ENCODE measurements around the gene PTPN23. TPM values are rescaled to one million over a fixed set of nuclear protein-coding genes. Genes with fewer than 3 reads are reported as not detected.

Gene PTPN23
- total RNA-seq, 1 donor: 14.3 TPM

GRCh38 chr3:47408839-47409229 lies 28.0 kb downstream of the PTPN23 start:
- no peak for TF ChIP-seq CTCF (IDR thresholded peaks at IDR 0.05; ENCODE audit: insufficient read depth, low read length)
- no peak for DNase-seq (ENCODE audit: low read depth)
- no peak overlapping the region for H3K4me3 ChIP-seq (ENCODE audit: low read depth, low read length)

GRCh38 chr3:47409284-47409683 lies 28.5 kb downstream of the PTPN23 start:
- no peak overlapping the region for H3K4me3 ChIP-seq (ENCODE audit: low read depth, low read length)
- DNase-seq (ENCODE audit: low read depth): no peak
- TF ChIP-seq CTCF (IDR thresholded peaks at IDR 0.05; ENCODE audit: insufficient read depth, low read length): no peak

- TF ChIP-seq CTCF (IDR thresholded peaks at IDR 0.05; ENCODE audit: insufficient read depth, low read length): no peak
- DNase-seq (ENCODE audit: low read depth): no peak
- H3K4me3 ChIP-seq (ENCODE audit: low read depth, low read length): no peak overlapping the region
These were observed 29.0 kb downstream of the PTPN23 start for GRCh38 chr3:47409688-47410416.

- no peak for TF ChIP-seq CTCF (IDR thresholded peaks at IDR 0.05; ENCODE audit: insufficient read depth, low read length)
- DNase-seq (ENCODE audit: low read depth): no peak
- no peak overlapping the region for H3K4me3 ChIP-seq (ENCODE audit: low read depth, low read length)
These were observed 29.5 kb downstream of the PTPN23 start for GRCh38 chr3:47410417-47410720.

GRCh38 chr3:47410801-47411646 lies 30.2 kb downstream of the PTPN23 start:
- TF ChIP-seq CTCF (IDR thresholded peaks at IDR 0.05; ENCODE audit: insufficient read depth, low read length): no peak
- DNase-seq (ENCODE audit: low read depth): no peak
- no peak overlapping the region for H3K4me3 ChIP-seq (ENCODE audit: low read depth, low read length)

- TF ChIP-seq CTCF (IDR thresholded peaks at IDR 0.05; ENCODE audit: insufficient read depth, low read length): no peak
- no peak for DNase-seq (ENCODE audit: low read depth)
- no peak overlapping the region for H3K4me3 ChIP-seq (ENCODE audit: low read depth, low read length)
These were observed 31.1 kb downstream of the PTPN23 start for GRCh38 chr3:47411696-47412452.
